ENCODE data around the gene COL4A2.

- TF ChIP-seq POLR2AphosphoS5 (IDR thresholded peaks at IDR 0.05; ENCODE audit: low read depth, low read length) (no peak), POLR2A (IDR thresholded peaks at IDR 0.05; ENCODE audit: low read depth, low read length) (no peak), TAF1 (IDR thresholded peaks at IDR 0.05; ENCODE audit: borderline replicate concordance, low read depth, low read length) (no peak)
Observed at GRCh38 chr13:110414931-110415330, 107.8 kb downstream of the COL4A2 start.
